ENCODE data around the gene PPP5C.
"Not testable (repeated sequence)": the region's sequence is repeated elsewhere in the genome, so short reads cannot be mapped to it uniquely, and the experiment has no call there.

- not testable (repeated sequence) for TF ChIP-seq CTCF (IDR thresholded peaks at IDR 0.05); ZFX (IDR thresholded peaks at IDR 0.05; ENCODE audit: borderline replicate concordance)
Observed at GRCh38 chr19:46323227-46323626, 23.7 kb upstream of the PPP5C start.
